Anterior cingulate cortex (tissue), 58 donors: ENCODE results near the gene TMEM37.

Source experiments
- DNase-seq, 58 donors: peaks; one replicate each; lab custom pipeline; 2025; lab: John Stamatoyannopoulos, UW

TMEM37 gene

GRCh38 chr2:119486886-119487285 lies 55.2 kb downstream of the TMEM37 start:
- no peak for DNase-seq

DNA sequence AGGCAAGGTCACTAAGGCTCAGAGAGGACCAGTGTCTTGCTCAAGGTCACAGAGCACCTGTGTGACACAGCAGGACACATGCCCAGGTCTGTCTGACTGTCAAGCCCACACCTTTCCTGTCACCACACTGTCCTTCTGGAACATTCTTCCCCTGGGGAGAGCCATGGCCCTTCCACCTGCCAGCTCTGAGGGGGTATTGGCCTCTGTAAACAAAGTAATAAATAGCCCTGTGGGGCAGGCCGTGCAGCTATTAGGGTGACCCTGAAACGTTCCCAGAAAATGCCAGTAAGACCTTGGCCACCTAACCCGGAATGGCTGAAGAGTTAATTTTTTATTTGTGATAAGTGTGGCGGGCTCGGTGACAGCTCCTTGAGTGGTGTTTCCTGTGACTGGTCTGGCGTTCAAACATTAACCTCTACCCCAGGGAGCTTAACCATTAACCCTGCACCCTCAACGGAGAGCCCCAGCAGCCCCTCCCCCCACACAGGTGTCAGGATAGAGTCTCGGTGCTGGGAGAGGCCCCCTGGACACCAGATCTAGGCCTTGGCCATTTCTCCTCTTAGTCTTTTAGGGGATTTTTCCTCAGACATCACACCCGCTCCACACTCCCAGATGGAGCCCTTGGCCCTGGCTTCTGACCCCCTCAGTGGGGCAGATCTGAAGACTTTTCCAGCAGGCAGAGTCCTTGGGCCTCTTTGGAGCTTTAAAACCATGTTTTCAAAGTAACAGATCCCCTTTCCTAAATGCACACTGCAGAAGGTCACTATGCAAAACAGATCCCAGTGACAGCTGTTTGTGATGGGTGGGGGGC lies 56.0 kb downstream of the TMEM37 start:
- DNase-seq = no peak
